Cardiac muscle cell (in vitro differentiated cells and primary cell): ENCODE results near the gene ITPRIP. TPM values are rescaled to one million over a fixed set of nuclear protein-coding genes. Genes with fewer than 3 reads are reported as not detected.

ENCODE experiments used
- DNase-seq, 2 donors: peaks; one replicate each; pipeline versions ENCODE4 v3.0.0 to v3.0.0-alpha.2; 2010 to 2017; ENCODE audit warnings: low read depth in 1 of 2, low spot score in 1 of 2
- H3K27ac ChIP-seq: fragments of 200-600 bp; sonication (generic); 2 replicates; pipeline ENCODE4 v1.5.1; 2016
- H3K27me3 ChIP-seq: fragments of 200-600 bp; sonication (generic); 2 replicates; pipeline ENCODE4 v1.6.0; 2016; ENCODE audit warnings: control low read depth
- H3K36me3 ChIP-seq: fragments of 200-600 bp; sonication (generic); 2 replicates; pipeline ENCODE4 v1.5.1; 2016; ENCODE audit warnings: control low read depth
- H3K4me1 ChIP-seq: fragments of 200-600 bp; sonication (generic); 2 replicates; pipeline ENCODE4 v1.8.1; 2017; ENCODE audit warnings: low read depth, mild to moderate bottlenecking, mixed run types
- H3K4me3 ChIP-seq: fragments of 200-600 bp; sonication (generic); 2 replicates; pipeline ENCODE4 v1.5.1; 2016; ENCODE audit warnings: mild to moderate bottlenecking
- H3K9me3 ChIP-seq: fragments of 200-600 bp; sonication (generic); 2 replicates; pipeline ENCODE4 v1.5.1; 2017; ENCODE audit warnings: low read depth, mild to moderate bottlenecking, control low read depth
- polyA plus RNA-seq: library from polyadenylated mRNA; unstranded; fragments of >200 nt; fragmentation: Nextera tagmentation; extraction: Ambion mirVana; gene quantifications from 2 replicates; pipeline ENCODE4 v1.2.1, GENCODE V29; 2016
- total RNA-seq: library from RNA; depleted of rRNA; stranded (reverse); fragments of >200 nt; gene quantifications from 2 replicates; pipeline ENCODE4 v1.2.3, GENCODE V29; 2016
- TF ChIP-seq, protein P1 (sequence below): IDR thresholded peaks from 2 replicates; pipeline ENCODE4 v1.5.1; 2012; ENCODE audit warnings: low read depth, mild to moderate bottlenecking, low read length

The ITPRIP gene
- total and polyA plus RNA-seq, 2 experiments from 2014 or later: 19.0 to 20.1 TPM

DNA sequence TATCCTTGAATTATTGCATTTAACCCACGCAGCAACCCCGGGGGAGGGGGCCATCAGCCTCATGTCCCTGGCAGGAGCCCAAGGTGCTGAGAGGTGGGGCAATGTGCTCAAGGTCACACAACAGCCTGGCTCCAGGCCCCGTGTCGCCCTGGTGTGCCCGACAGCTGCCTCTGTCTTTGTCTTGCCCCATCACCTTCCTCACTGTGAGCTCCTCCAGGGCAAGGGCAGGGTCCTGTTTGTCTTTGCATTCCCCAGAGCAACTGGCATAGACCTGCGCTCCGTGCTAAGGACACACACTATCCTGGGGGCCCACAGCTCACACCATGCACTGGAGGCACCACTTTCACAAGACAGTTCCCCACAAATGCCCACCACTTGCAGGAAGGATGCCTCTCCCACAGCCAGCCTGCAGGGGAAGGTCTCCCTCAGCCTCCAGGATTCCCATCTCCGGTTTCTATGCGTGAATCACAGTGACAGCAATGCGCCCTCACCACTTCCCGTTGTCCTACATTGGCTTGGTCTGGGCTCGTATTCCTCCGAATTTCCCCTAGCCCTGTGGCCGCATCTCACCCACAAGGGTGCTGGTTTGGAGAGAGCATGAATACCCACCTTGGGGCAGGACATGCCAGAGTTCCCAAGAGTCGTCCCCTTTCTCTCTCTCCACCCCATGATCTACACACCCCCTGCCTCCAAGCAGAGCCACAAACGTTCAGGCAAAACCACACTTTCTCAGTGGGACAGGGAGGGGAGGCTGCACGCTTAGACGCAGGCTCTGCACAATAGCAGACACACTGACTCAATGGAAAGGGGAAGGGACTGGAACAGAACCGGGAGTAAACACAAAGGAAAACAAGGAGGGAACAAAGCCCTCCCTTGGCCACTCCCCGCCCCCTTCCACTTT is 10.3 kb downstream of the ITPRIP start:
- DNase-seq: peak in 1 of 2 donors; percentile 82
- TF ChIP-seq, protein P1, sequence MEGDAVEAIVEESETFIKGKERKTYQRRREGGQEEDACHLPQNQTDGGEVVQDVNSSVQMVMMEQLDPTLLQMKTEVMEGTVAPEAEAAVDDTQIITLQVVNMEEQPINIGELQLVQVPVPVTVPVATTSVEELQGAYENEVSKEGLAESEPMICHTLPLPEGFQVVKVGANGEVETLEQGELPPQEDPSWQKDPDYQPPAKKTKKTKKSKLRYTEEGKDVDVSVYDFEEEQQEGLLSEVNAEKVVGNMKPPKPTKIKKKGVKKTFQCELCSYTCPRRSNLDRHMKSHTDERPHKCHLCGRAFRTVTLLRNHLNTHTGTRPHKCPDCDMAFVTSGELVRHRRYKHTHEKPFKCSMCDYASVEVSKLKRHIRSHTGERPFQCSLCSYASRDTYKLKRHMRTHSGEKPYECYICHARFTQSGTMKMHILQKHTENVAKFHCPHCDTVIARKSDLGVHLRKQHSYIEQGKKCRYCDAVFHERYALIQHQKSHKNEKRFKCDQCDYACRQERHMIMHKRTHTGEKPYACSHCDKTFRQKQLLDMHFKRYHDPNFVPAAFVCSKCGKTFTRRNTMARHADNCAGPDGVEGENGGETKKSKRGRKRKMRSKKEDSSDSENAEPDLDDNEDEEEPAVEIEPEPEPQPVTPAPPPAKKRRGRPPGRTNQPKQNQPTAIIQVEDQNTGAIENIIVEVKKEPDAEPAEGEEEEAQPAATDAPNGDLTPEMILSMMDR: peak; percentile 25
- Histone ChIP-seq H3K36me3 (no peaks in the 10 kb centered on the region), H3K27ac (peak overlapping the region; percentile 84), H3K9me3 (no peaks in the 10 kb centered on the region), H3K27me3 (no peaks in the 10 kb centered on the region), H3K4me1 (peaks cover 58% of the 10 kb centered on the region), H3K4me3 (no peak overlapping the region)

DNA sequence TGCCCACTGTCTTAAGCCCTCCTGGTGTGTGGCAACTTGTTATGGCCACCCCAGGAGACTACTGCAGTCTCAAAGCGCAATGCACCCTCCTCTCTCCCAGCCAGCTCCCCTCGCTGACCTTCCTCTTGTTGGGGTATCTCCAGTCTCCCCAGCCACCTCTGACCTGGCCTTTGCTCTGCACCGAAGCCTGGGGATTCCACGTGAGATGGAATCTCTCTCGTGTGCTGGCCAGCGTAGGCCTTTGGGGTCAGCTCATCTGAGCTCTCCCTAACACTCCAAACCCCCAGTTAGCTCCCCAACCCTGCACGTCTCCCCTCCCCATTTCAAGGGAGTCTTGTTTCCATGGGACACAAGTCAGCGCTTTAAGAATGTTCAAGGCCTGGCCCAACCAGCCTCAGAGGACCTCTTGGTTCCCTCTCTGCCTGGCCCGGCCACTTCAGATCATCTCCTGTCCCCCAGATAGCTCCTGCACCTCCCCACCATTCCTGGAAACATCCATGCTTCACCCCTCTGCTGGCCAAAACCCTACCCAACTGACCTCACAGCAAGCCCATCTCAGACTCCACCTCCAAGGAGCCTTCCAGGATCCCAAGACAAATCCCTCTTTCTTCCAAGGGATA is 11.2 kb downstream of the ITPRIP start:
- no peaks in the 10 kb centered on the region for H3K27me3 ChIP-seq
- no peak for DNase-seq
- no peak overlapping the region for H3K27ac ChIP-seq
- TF ChIP-seq, protein P1: no peak
- H3K36me3 ChIP-seq: no peaks in the 10 kb centered on the region
- peaks cover 54% of the 10 kb centered on the region for H3K4me1 ChIP-seq
- H3K9me3 ChIP-seq: no peaks in the 10 kb centered on the region
- no peak overlapping the region for H3K4me3 ChIP-seq

DNA sequence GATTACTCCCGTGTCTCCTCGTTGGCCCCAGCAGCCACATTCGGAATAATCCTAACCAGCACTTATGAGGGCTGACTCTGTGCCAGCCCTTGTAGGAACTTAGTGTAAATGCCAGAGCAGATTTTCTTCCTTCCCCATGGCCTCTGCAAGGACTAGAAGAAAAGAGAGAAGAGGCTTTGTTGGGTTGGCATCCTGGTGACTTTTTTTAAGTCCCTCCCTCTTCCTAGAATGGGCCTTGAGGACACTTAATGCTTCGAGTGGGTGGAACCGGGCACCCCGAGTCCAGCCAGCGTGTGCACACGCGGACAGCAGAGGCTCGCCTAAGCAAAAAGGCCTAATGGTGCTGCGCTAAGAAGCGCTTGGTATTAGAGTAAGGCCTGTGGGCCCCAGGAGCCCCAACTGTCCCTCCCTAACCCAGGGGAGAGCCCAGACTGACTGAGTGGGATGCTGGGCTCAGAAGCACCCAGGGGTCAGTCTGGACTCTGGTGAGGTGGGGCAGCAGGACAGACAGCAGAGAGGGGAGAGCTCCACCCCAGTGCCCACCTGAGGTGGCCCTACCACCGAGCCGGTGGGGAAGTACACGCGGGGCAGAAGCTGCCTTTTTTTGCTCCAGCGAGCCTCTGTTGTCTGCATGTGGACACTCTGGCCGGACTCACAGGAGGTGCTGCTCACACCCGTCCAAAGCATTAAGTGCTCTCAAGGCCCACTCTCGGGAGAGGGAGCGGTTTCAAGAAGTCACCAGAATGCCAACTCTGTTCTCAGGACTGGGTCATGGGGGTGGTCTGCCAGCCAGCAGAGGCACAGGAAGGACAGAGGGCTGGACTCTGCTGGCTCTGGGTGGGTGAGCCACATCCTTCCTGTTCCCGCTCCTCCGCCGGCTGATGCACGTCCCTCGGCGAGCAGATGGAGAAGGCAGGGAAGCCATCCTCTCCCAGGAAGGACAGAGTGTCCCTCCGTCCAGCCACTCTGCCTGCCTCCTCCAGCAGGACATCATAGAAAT is 12.5 kb downstream of the ITPRIP start:
- H3K4me3 ChIP-seq: no peak overlapping the region
- TF ChIP-seq, protein P1: no peak
- peaks cover 46% of the 10 kb centered on the region for H3K4me1 ChIP-seq
- no peaks in the 10 kb centered on the region for H3K27me3 ChIP-seq
- H3K9me3 ChIP-seq: no peaks in the 10 kb centered on the region
- no peak for DNase-seq
- H3K27ac ChIP-seq: no peak overlapping the region
- H3K36me3 ChIP-seq: no peaks in the 10 kb centered on the region

GRCh38 chr10:104324931-104325330 is 13.3 kb downstream of the ITPRIP start:
- H3K36me3 ChIP-seq: no peaks in the 10 kb centered on the region
- TF ChIP-seq, protein P1: no peak
- H3K27me3 ChIP-seq: no peaks in the 10 kb centered on the region
- no peak overlapping the region for H3K4me3 ChIP-seq
- no peak overlapping the region for H3K27ac ChIP-seq
- no peaks in the 10 kb centered on the region for H3K9me3 ChIP-seq
- H3K4me1 ChIP-seq: peaks cover 45% of the 10 kb centered on the region
- no peak for DNase-seq

GRCh38 chr10:104324221-104324686 is 14.0 kb downstream of the ITPRIP start:
- H3K27me3 ChIP-seq: no peaks in the 10 kb centered on the region
- no peak overlapping the region for H3K4me3 ChIP-seq
- H3K9me3 ChIP-seq: no peaks in the 10 kb centered on the region
- no peaks in the 10 kb centered on the region for H3K36me3 ChIP-seq
- peaks cover 41% of the 10 kb centered on the region for H3K4me1 ChIP-seq
- no peak overlapping the region for H3K27ac ChIP-seq
- DNase-seq: no peak
- TF ChIP-seq, protein P1: no peak
